ENCODE results near the gene FAM53B. TPM values are rescaled to one million over a fixed set of nuclear protein-coding genes. Genes with fewer than 3 reads are reported as not detected.

FAM53B gene
- total RNA-seq, 1 experiment from 2014 or later, result 13.7 TPM

- Histone ChIP-seq H3K36me3 (ENCODE audit: control insufficient read depth, insufficient read depth, low read length) (peaks cover 3% of the 10 kb centered on the region), H3K27me3 (replicated peaks; ENCODE audit: control insufficient read depth, insufficient read depth, low read length) (no peaks in the 10 kb centered on the region), H3K4me1 (no peaks in the 10 kb centered on the region), H3K9me3 (no peaks in the 10 kb centered on the region), H3K4me3 (ENCODE audit: low read depth, low read length) (no peak overlapping the region)
- no TSS peak for BruUV-seq (replicated peaks)
- intact Hi-C loops (cut with micrococcal nuclease; ENCODE audit: unreplicated experiment), result no loop called here
- Mint-ChIP-seq H3K27me3 (ENCODE audit: insufficient read depth, unreplicated experiment) (no peaks in the 10 kb centered on the region), H3K4me3 (ENCODE audit: unreplicated experiment) (no peak overlapping the region), H3K9me3 (ENCODE audit: unreplicated experiment) (no peaks in the 10 kb centered on the region), H3K4me1 (ENCODE audit: low read depth, unreplicated experiment) (no peaks in the 10 kb centered on the region), H3K36me3 (ENCODE audit: insufficient read depth, unreplicated experiment) (peaks cover 4% of the 10 kb centered on the region), H3K27ac (ENCODE audit: unreplicated experiment) (no peak overlapping the region)
- DNase-seq, result no peak
- no peak for TF ChIP-seq CTCF (IDR thresholded peaks at IDR 0.05; ENCODE audit: insufficient read depth in 1 of 2, low read depth in 1 of 2, low read length in 1 of 2, severe bottlenecking in 1 of 2, unreplicated experiment in 1 of 2)
- ChIA-PET CTCF (no interaction called here), POLR2A (no interaction called here)
Observed at GRCh38 chr10:124675824-124676223, 68.4 kb downstream of the FAM53B start.

- Histone ChIP-seq H3K4me1 (no peaks in the 10 kb centered on the region), H3K36me3 (ENCODE audit: control insufficient read depth, insufficient read depth, low read length) (peaks cover 1% of the 10 kb centered on the region), H3K27me3 (replicated peaks; ENCODE audit: control insufficient read depth, insufficient read depth, low read length) (no peaks in the 10 kb centered on the region), H3K9me3 (no peaks in the 10 kb centered on the region), H3K4me3 (ENCODE audit: low read depth, low read length) (no peak overlapping the region)
- Mint-ChIP-seq H3K9me3 (ENCODE audit: unreplicated experiment) (no peaks in the 10 kb centered on the region), H3K36me3 (ENCODE audit: insufficient read depth, unreplicated experiment) (peaks cover 4% of the 10 kb centered on the region), H3K4me3 (ENCODE audit: unreplicated experiment) (no peak overlapping the region), H3K4me1 (ENCODE audit: low read depth, unreplicated experiment) (no peaks in the 10 kb centered on the region), H3K27ac (ENCODE audit: unreplicated experiment) (no peak overlapping the region), H3K27me3 (ENCODE audit: insufficient read depth, unreplicated experiment) (no peaks in the 10 kb centered on the region)
- TF ChIP-seq CTCF (IDR thresholded peaks at IDR 0.05; ENCODE audit: insufficient read depth in 1 of 2, low read depth in 1 of 2, low read length in 1 of 2, severe bottlenecking in 1 of 2, unreplicated experiment in 1 of 2), result no peak
- POLR2A ChIA-PET, result no interaction called here
- DNase-seq, result no peak
- CTCF ChIA-PET, result interaction anchor here (0.6 kb wide), 1 partner anchor 98 kb away, joined by 8 read pairs; no protein-coding TSS in a partner anchor
- intact Hi-C loops (cut with micrococcal nuclease; ENCODE audit: unreplicated experiment), result no loop called here
- no TSS peak for BruUV-seq (replicated peaks)
Observed at GRCh38 chr10:124675261-124675660, 68.9 kb downstream of the FAM53B start.

- Mint-ChIP-seq H3K27me3 (ENCODE audit: insufficient read depth, unreplicated experiment) (no peaks in the 10 kb centered on the region), H3K4me3 (ENCODE audit: unreplicated experiment) (no peak overlapping the region)
Observed at GRCh38 chr10:124674768-124675222, 69.4 kb downstream of the FAM53B start.

More at GRCh38 chr10:124674768-124675222, 69.4 kb downstream of the FAM53B start:
- Histone ChIP-seq H3K9me3 (no peaks in the 10 kb centered on the region), H3K4me3 (ENCODE audit: low read depth, low read length) (no peak overlapping the region), H3K4me1 (no peaks in the 10 kb centered on the region), H3K36me3 (ENCODE audit: control insufficient read depth, insufficient read depth, low read length) (peaks cover 1% of the 10 kb centered on the region), H3K27me3 (replicated peaks; ENCODE audit: control insufficient read depth, insufficient read depth, low read length) (no peaks in the 10 kb centered on the region)
- ChIA-PET POLR2A (no interaction called here), CTCF (interaction anchor here (0.6 kb wide), 1 partner anchor 97 kb away, joined by 8 read pairs; no protein-coding TSS in a partner anchor)
- no peak for DNase-seq
- intact Hi-C loops (cut with micrococcal nuclease; ENCODE audit: unreplicated experiment), result no loop called here
- no peak overlapping the region for H3K27ac Mint-ChIP-seq (ENCODE audit: unreplicated experiment)
- no peak for TF ChIP-seq CTCF (IDR thresholded peaks at IDR 0.05; ENCODE audit: insufficient read depth in 1 of 2, low read depth in 1 of 2, low read length in 1 of 2, severe bottlenecking in 1 of 2, unreplicated experiment in 1 of 2)
- no peaks in the 10 kb centered on the region for H3K9me3 Mint-ChIP-seq (ENCODE audit: unreplicated experiment)
- H3K36me3 Mint-ChIP-seq (ENCODE audit: insufficient read depth, unreplicated experiment), result peaks cover 5% of the 10 kb centered on the region
- H3K4me1 Mint-ChIP-seq (ENCODE audit: low read depth, unreplicated experiment), result no peaks in the 10 kb centered on the region
- no TSS peak for BruUV-seq (replicated peaks)
